Vagina (tissue), 2 donors: ENCODE data around the gene ZRANB3.

Experiments
- CTCF ChIP-seq, 3 experiments: fragments of 450-650 bp in 2 of 3; fragments of 200-600 bp in 1 of 3; sonication (generic) in 1 of 3; IDR thresholded peaks; one replicate each; pipeline ENCODE4 v1.5.1; 2017 to 2019; ENCODE audit warnings: antibody characterized with exemption in 3 of 3, mild to moderate bottlenecking in 2 of 3, moderate library complexity in 2 of 3
- POLR2A ChIP-seq, 2 donors: fragments of 450-650 bp; IDR thresholded peaks; one replicate each; pipeline ENCODE4 v1.6.1; 2017; ENCODE audit warnings: antibody characterized with exemption in 2 of 2, mild to moderate bottlenecking in 2 of 2, moderate library complexity in 2 of 2
- POLR2AphosphoS5 ChIP-seq, 2 donors: sonication (generic); formaldehyde crosslinking; IDR thresholded peaks; one replicate each; pipeline ENCODE4 v1.9.0; 2017; ENCODE audit warnings: antibody characterized with exemption in 2 of 2, mild to moderate bottlenecking in 2 of 2, low read depth in 1 of 2; ENCODE audit not compliant: insufficient read depth in 1 of 2

DNA sequence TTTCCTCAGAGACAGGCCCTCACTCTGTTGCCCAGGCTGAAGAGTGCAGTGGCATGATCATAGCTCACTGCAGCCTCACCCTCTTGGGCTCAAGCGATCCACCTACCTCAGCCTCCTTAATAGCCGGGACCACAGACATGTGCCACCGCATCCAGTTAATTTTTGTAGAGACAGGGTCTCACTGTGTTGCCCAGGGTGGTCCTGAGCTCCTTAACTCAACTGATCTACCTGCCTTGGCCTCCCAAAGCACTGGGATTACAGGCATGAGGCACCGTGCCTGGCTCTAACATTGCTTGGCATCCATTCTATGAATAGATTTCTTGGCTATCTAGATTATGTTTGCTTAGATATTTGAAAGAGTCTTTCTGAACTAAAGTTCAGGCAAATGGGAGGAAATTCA, 21.9 kb upstream of the ZRANB3 start:
- TF ChIP-seq CTCF (IDR thresholded peaks at IDR 0.05) (no peak), POLR2A (IDR thresholded peaks at IDR 0.05) (no peak), POLR2AphosphoS5 (IDR thresholded peaks at IDR 0.05; ENCODE audit: insufficient read depth in 1 of 2, low read depth in 1 of 2) (no peak)
